RCC 7860 (cell line): ENCODE measurements around the gene SLC46A1.
A peak's percentile ranks its signal among the peaks of the same experiment; 100 is the strongest.

Experiments used
- DNase-seq: peaks from one replicate; pipeline ENCODE4 v3.0.0-alpha.2; 2015; ENCODE audit warnings: low spot score
- FAIRE-seq: peaks from 2 replicates; lab custom pipeline; 2012; peaks lifted over from hg19 to GRCh38; lab: Jason Lieb, UNC

Gene SLC46A1

DNA sequence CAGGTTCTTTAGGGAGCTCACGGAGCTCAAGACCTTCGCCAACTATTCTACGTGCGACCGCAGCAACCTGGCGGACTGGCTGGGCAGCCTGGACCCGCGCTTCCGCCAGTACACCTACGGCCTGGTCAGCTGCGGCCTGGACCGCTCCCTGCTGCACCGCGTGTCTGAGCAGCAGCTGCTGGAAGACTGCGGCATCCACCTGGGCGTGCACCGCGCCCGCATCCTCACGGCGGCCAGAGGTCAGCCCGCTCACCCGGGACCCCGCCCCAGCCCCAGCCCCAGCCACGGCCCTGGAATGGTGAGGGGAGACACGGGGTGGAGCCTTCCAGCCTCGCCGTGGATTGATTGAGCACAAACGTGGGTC lies 21.0 kb downstream of the SLC46A1 start:
- no peak for FAIRE-seq

DNA sequence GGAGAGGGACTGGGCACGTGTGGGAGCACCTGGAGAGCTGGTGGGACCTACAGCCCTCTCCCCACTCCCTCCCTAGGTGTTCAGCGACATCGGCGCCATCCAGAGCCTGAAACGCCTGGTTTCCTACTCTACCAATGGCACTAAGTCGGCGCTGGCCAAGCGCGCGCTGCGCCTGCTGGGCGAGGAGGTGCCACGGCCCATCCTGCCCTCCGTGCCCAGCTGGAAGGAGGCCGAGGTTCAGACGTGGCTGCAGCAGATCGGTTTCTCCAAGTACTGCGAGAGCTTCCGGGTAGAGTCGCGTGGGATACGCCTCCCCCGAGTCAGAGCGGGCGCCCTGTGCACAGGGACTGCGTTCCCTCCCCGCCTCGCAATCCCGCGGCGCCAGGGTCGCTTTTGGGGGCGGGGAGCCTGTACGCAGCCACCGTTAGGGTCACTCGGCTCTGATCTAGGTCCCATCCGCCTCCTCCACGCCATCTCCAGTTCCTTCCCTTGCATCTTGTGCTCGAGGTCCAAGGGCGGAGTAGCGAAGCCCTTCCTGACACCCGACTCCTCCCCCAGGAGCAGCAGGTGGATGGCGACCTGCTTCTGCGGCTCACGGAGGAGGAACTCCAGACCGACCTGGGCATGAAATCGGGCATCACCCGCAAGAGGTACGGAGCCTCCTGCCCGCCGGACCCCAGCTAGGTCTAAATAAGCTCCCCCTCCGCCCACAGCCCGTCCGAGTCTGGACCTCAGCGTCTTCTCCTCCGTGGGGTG lies 21.6 kb downstream of the SLC46A1 start:
- FAIRE-seq (no peak), DNase-seq (no peak)

More for the DNA sequence above, 21.0 kb downstream of the SLC46A1 start:
- DNase-seq, result no peak

DNA sequence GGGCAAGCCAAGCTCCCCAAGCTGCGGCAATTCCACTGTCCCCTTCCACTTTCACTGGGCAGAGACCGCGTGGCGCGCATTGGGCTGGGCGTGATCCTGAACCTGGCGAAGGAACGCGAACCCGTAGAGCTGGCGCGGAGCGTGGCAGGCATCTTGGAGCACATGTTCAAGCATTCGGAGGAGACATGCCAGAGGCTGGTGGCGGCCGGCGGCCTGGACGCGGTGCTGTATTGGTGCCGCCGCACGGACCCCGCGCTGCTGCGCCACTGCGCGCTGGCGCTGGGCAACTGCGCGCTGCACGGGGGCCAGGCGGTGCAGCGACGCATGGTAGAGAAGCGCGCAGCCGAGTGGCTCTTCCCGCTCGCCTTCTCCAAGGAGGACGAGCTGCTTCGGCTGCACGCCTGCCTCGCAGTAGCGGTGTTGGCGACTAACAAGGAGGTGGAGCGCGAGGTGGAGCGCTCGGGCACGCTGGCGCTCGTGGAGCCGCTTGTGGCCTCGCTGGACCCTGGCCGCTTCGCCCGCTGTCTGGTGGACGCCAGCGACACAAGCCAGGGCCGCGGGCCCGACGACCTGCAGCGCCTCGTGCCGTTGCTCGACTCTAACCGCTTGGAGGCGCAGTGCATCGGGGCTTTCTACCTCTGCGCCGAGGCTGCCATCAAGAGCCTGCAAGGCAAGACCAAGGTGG lies 24.7 kb downstream of the SLC46A1 start:
- DNase-seq, result no peak
- no peak for FAIRE-seq

DNA sequence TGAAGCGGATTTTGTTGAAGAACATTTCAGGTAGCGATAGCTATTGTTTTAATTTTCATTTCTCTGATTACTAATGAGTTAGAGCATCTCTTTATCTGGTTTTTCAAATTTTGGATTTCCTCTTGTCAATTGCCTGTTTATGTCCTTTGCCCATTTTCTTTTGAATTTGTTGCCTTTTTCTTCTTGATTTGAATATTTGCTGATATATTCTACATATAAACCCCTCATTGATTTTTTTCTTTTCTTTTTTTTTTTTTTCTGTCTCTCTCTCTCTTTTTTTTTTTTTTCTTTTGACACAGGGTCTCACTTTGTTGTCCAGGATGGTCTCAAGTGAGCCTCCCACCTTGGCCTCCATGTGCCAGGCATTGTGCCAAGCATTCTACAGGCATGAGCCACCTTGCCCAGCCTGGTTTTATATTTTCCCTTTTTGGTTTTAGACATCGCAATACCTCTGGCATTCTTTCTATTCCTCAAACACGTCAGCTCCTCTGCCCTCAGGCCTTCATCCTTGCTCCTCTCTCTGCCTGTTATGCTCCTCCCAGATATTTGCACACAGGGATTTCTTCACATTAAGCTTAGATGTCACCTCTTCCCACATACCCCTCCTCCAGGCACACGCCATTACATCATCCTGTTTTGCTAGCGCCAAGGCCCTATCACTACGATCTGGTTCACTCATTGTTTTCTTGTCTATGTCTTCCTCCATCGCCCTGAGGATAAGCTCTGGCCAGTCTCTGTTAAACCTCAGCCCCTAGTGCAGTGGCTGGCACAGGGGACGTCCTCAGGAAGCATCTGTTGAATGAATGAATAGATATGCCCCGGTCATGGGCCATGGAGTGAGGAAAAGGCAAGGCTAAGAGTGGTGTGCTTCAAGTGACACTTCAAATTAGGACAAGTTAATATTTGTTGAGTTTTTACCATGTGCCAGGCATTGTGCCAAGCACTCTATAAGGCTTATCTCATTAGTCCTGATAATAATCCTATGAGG lies 25.9 kb downstream of the SLC46A1 start:
- DNase-seq (no peak), FAIRE-seq (no peak)

DNA sequence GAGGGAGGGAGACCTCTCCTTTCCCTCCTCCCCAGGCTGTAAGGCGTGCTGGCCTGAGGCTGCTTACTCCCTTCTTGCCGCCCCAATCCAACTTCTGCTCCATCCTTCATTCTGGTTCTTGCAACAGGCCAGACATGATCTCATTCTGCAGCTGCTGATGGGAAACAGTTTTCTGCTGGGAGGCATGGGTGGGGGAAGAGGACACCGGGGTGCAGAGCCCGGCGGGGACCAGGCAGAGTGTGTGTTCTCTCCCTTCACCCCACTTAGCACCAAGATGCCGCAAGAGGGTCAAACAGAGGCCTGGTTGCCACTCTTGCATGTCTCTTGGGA lies 33.1 kb downstream of the SLC46A1 start:
- FAIRE-seq, result no peak

DNA sequence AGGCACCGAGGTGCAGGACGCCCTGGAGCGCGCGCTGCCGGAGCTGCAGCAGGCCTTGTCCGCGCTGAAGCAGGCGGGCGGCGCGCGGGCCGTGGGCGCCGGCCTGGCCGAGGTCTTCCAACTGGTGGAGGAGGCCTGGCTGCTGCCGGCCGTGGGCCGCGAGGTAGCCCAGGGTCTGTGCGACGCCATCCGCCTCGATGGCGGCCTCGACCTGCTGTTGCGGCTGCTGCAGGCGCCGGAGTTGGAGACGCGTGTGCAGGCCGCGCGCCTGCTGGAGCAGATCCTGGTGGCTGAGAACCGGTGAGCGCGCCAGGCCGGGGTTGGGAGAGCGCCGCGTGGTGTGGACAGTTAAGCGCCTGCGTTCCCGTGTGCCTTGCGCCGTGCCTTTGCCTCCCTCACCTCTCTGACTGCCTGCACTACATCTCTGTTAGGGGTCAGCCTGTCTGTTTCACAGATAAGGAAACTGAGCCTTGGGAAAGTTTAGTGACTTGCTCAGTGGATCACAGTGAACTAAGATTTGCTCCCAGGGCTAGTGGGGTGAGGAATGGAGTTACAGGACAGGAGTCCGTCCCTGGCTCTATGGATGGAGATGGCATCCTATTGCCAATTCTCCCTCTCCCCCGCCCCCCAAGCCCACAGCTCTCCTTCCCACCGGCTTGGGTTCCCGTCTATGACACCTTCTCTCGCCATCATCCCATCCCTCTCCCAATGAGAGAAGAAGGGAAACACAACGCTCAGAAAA lies 33.6 kb downstream of the SLC46A1 start:
- DNase-seq (no peak), FAIRE-seq (no peak)

More for the DNA sequence above, 33.1 kb downstream of the SLC46A1 start:
- no peak for DNase-seq

DNA sequence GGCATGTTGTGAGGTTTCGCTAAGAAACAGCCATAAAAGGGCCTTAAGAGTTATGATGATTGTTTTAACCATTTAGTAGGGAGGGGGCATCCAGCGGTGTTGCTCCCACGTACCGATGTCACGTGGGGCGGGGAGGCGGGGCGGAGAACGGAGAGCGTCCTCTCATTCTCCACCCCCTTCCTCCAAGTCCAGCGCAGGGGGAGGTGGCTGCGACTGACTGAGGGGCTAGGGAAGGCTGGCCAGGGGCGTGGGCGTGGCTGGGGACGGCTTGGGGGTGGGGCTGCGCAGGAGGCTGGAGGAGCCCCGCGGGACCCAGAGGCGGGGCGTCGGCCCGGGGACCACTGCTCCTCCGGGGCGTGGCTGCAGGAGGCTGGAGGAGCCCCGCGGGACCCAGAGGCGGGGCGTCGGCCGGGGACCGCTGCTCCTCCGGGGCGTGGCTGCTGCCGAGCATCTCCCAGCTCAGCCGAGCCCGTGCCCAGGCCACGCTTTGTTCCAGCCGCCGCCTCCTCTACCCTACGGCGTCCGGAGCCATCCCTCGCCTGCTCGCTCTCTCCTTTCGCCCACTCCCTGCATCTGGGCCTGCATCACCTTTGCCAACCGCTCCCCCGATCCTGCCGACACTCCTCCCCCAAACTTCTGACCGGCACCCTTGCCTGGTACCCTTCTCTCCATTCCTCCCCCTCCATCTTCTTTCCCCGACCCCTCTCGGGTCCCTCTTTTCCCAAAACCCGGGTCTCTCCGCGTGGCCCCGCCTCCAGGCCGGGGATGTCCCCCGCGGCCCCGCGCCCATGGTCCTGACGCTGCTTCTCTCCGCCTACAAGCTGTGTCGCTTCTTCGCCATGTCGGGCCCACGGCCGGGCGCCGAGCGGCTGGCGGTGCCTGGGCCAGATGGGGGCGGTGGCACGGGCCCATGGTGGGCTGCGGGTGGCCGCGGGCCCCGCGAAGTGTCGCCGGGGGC lies 34.5 kb downstream of the SLC46A1 start, which contains the start of gene SARM1:
TSS of gene SARM1 (plus strand) at position 450 of the 958 bp plus-strand sequence. CDS start at position 789, 339 bp downstream.
- no peak for DNase-seq
- no peak for FAIRE-seq

DNA sequence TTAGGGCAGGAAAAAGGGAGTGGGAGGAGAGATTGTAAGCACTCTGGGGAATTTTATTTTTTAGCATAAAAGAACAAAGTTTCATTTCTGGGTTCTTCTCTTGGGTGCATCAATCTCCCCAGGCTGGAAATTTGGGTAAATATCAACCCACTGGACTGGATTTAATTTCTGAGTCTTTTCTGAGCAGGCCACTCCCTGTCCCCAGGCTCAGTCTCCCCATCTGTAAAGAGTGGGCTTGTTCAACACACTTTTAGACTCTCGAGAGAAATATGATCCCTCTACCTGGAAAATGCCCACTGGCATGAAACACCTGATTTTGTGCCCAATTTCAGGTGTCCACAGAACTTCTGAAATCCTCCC lies 35.3 kb downstream of the SLC46A1 start:
- no peak for FAIRE-seq
- no peak for DNase-seq

DNA sequence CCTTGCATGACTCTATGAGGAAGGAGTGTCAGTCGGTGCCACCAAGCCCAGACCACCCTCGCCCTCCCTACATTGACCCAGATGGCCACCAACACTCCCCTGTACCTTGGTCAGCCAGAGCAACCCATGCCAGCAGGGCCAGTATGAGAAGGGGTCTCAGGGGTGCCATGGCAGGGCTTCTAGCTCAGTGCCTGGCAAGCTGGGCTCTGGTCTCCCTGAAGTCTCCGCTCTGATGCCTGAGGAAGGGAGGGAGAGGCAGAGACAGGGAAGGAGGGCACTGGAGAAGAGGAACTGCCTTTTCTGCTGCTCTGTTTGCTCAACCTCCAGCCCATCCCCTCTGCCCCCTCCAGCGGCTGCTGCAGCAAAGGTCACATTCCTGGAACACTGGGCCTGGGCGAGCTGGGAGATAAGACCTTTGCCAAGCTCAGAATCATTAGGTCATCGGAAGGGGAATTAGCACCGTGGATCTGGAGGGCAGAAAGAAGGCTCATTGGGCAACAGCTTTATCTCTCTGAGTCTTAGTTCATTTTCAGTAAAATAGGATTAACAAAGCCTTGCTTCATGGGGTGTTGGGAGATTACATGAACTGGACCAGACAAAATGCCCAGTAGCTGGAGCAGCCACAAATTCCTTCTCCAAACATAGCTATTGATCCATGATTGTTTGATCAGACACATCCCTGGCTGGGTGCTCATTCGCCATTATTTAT lies 35.8 kb downstream of the SLC46A1 start, which contains the start of gene VTN:
TSS of gene VTN (minus strand) at position 273 of the 709 bp plus-strand sequence. CDS start at position 169, 104 bp downstream.
- peak; percentile 44 for DNase-seq
- FAIRE-seq, result no peak

DNA sequence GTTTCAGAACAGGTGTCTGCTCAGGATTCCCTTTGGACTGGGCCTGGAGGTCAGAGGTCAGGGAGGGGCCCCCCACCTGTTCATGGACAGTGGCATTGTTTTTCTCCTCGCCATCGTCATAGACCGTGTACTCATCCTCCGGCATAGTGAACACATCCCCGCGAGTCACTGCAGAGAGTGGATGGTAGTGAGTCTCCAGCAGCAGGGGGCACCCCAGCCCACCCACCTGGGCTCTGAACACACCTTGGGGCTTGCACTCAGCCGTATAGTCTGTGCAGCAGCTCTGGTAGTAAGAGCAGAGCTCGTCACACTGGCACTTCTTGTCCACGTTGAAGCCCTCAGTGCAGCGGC lies 36.4 kb downstream of the SLC46A1 start:
- no peak for FAIRE-seq
- DNase-seq, result no peak

DNA sequence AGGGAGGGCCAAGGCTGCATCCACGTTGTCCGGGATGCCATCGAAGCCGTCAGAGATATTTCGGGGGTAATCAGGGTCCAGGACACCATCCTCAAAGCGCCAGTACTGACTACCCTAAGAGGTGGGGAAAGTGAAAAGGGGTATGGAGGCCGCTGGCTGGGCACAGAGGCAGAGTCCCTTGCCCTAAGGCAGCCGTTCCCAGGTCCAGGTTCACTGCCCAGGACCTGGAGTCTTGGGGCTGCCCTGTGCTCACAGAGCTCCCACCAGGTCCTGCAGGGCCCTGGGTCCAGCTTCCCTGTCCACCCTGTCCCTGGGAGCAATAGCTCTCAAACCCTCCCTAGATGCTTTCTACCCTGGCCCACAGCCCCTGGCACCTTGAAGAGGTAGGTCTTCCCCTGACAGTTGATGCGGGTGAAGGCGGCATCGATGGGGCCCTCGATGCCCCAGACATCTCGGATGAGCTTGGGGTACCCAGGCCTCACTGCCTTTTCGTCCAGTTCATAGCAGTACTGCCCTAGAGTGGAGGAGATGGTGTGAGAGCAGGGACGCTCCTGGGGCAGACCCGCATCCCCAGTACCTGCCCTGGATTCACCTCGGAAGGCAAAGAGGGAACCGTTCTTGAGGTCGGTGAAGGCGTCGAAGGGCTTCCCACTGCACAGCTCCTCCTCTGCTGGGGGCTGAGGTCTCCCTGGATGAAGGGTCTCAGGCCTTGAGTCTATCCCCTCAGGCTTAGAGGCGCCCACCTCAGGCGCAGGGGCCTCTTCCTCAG lies 36.9 kb downstream of the SLC46A1 start:
- DNase-seq, result no peak
- FAIRE-seq, result no peak

DNA sequence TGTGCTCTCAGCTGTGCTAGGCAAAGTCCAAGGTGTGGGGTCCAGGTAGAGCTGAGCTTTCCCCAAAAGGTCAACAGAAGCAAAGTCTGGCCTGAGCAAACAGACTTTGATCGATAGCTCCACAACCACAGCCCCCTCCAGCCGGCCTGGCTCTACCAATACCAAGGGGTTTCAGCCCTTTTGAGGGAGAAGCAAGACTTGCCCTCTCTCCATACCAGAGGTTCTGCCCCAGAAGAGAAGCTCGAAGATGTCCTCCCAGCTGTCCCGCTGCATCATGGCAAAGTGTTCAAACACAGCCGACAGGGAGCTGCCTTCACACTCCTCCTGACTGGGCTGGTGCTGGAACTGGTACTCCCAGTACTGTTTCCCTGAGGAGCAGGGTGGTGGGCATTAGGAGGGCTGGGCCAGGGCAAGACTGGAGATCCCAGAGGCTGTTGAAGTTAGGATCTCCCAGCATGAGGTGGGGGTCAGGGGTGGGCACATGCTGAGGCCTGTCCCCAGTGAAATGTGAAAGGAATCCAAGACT lies 37.6 kb downstream of the SLC46A1 start:
- DNase-seq, result no peak
- no peak for FAIRE-seq

DNA sequence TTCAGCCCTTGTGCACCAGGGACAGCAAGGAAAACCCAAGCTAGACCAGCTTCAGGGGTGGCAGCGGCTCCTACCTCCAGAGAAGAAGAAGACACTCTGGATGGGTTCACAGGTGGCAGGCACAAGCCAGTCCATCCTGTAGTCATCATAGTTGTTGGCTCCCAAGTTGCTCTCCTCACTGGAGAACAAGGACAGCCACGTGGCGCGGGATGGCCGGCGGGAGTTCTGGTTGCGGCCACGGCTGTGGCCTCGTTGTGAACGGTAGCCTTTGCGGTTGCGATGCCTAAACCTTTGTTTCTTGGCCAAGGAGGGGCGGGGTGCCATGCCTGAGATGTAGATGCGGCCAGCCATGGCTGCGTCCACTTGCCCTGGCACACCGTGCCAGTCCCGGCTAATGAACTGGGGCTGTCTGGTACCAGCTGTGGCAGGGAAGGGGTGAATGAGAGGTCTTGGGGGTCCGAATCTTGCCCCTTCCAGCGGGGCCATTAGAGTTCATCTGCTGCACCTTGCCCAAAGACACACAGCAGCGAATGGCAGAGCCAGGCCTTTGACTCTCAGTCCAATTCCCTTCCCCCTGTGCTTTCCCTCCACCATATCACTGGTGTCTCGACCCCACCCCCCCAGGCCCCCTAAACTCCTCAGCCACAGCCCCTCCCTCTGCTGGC lies 38.2 kb downstream of the SLC46A1 start:
- DNase-seq (no peak), FAIRE-seq (no peak)

DNA sequence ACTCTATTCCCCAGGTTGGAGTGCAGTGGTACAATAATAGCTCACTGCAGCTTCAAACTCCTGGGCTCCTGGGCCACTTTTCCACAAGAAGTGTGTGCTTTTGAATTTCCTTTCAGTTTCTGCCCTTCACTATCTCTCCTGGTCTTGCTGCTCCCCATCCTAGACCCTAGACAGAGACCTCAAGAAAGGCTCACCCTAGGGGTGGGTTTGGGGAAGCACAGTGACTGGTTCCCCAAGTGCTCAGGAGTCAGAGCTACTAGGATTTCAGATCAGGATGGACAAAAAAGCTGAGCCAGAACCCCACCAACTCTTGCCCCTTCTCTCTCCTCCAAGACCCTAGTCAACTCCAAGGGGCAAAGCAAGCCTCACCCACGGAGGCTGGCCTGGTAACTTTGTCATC lies 39.4 kb downstream of the SLC46A1 start:
- FAIRE-seq, result no peak
- DNase-seq, result no peak

DNA sequence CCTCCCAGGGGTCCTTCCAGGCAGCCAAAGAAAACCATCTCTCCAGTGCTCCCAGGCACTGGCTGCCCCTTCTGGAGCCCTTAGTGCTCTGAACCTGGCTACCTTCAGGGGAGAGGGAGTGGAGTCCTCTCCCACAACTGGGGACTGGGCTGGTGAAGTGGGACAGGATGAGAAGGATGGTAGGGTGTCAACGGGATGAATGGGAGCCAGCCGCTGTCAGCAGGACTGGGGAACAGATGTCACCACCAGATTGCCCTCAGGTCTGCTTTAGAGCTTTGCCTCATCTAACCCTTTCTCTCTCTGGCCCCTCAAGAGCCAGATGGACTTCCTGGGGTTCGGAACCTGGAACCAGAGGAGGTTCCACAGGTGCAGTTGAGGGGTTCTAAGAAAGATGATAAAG lies 40.5 kb downstream of the SLC46A1 start:
- DNase-seq (no peak), FAIRE-seq (no peak)

DNA sequence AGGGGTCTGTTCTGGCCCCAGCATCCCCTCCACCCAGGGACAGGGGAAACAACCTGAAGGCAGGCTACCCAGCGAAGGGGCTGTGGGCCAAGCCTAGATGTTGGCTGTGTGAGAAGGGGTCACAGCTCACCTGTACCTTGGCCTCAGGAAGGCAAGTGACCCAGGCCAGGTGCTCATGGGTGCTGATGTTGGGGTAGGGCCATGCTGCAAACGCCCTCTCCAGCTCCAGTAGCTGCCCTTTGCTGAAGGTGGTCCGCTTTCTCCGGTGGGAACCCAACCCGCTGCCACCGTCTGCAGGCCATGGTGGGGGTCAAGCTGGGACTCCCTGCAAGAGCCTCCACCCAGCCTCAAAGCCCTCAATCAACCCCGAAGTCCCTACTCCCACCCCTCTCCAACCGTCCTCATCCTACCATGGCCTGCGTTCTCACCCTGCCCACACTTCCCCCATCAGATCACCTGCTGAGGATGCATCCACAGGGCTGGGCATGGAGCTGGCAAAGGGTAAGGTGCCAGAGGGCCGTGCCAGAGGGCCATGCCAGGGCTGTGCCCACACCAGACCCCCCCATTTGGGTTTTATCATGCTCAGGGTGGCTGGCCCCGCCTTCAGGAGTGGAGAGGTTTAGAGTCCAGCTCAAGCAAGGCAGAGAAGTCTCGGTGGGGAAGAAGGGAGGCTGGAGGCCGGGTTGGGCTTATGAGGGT lies 41.2 kb downstream of the SLC46A1 start, which contains the start of gene SEBOX:
TSS of gene SEBOX (minus strand) at position 535 of the 699 bp plus-strand sequence. CDS start at position 487, 48 bp downstream.
- DNase-seq, result no peak
- FAIRE-seq, result no peak
